Measurements from ENCODE around the gene KIF1B. TPM values are rescaled to one million over a fixed set of nuclear protein-coding genes. Genes with fewer than 3 reads are reported as not detected.
A peak's percentile ranks its signal among the peaks of the same experiment; 100 is the strongest.

Gene KIF1B
- total RNA-seq, 1 experiment from 2014 or later: 33.0 TPM

- CTCF ChIA-PET: no interaction called here
- H3K27ac ChIP-seq (ENCODE audit: low read length): no peak overlapping the region
- H3K4me3 ChIP-seq (ENCODE audit: low read depth in 2 of 2, low read length in 2 of 2): no peak overlapping the region
- no peak for DNase-seq (ENCODE audit: low read depth, low spot score)
- intact Hi-C loops (cut with micrococcal nuclease; ENCODE audit: unreplicated experiment): no loop called here
- H3K4me1 ChIP-seq (ENCODE audit: control insufficient read depth, insufficient read depth, low read length): no peaks in the 10 kb centered on the region
- TF ChIP-seq REST (IDR thresholded peaks at IDR 0.05; ENCODE audit: insufficient read depth in 1 of 2, low read depth in 2 of 2, low read length in 1 of 2) (no peak), SIN3A (IDR thresholded peaks at IDR 0.05; ENCODE audit: borderline replicate concordance, insufficient read depth, low read depth, low read length) (no peak), TCF7L2 (IDR thresholded peaks at IDR 0.05; ENCODE audit: low read depth, low read length) (no peak), POLR2AphosphoS5 (IDR thresholded peaks at IDR 0.05; ENCODE audit: low read depth, low read length) (no peak), CTCF (IDR thresholded peaks at IDR 0.05) (no peak)
- 0 out of 2 replicates have a peak, but pooled peaks have one; percentile 22 for ATAC-seq
- in situ Hi-C loops (cut with HindIII; ENCODE audit: low pct_unique_long_range_greater_than_20kb, low sequenced_read_pairs): no loop called here
- no TSS peak for BruUV-seq (replicated peaks)
- no peaks in the 10 kb centered on the region for H3K9me3 ChIP-seq (ENCODE audit: control insufficient read depth, insufficient read depth, low read depth, low read length)
- POLR2A ChIA-PET: no interaction called here
- no peaks in the 10 kb centered on the region for H3K36me3 ChIP-seq (ENCODE audit: control insufficient read depth, insufficient read depth, low read length)
- no peaks in the 10 kb centered on the region for H3K27me3 ChIP-seq (ENCODE audit: control insufficient read depth, insufficient read depth, low read length)
These were observed 17.1 kb upstream of the KIF1B start for GRCh38 chr1:10193288-10193687.

GRCh38 chr1:10195570-10195969 is 14.8 kb upstream of the KIF1B start:
- no peaks in the 10 kb centered on the region for H3K9me3 ChIP-seq (ENCODE audit: control insufficient read depth, insufficient read depth, low read depth, low read length)
- H3K36me3 ChIP-seq (ENCODE audit: control insufficient read depth, insufficient read depth, low read length): no peaks in the 10 kb centered on the region
- TF ChIP-seq REST (IDR thresholded peaks at IDR 0.05; ENCODE audit: insufficient read depth in 1 of 2, low read depth in 2 of 2, low read length in 1 of 2): no peak
- no peak for TF ChIP-seq TCF7L2 (IDR thresholded peaks at IDR 0.05; ENCODE audit: low read depth, low read length)
- TF ChIP-seq POLR2AphosphoS5 (IDR thresholded peaks at IDR 0.05; ENCODE audit: low read depth, low read length): no peak
- TF ChIP-seq SIN3A (IDR thresholded peaks at IDR 0.05; ENCODE audit: borderline replicate concordance, insufficient read depth, low read depth, low read length): no peak
- TF ChIP-seq CTCF (IDR thresholded peaks at IDR 0.05): no peak
- ChIA-PET CTCF (interaction anchor here (0.6 kb wide), 1 partner anchor 14 kb away, joined by 3 read pairs; no protein-coding TSS in a partner anchor), POLR2A (no interaction called here)
- no peak overlapping the region for H3K4me3 ChIP-seq (ENCODE audit: low read depth in 2 of 2, low read length in 2 of 2)
- no peak for ATAC-seq
- intact Hi-C loops (cut with micrococcal nuclease; ENCODE audit: unreplicated experiment) (no loop called here), in situ Hi-C loops (cut with HindIII; ENCODE audit: low pct_unique_long_range_greater_than_20kb, low sequenced_read_pairs) (no loop called here)
- DNase-seq (ENCODE audit: low read depth, low spot score): no peak
- H3K4me1 ChIP-seq (ENCODE audit: control insufficient read depth, insufficient read depth, low read length): no peaks in the 10 kb centered on the region
- H3K27me3 ChIP-seq (ENCODE audit: control insufficient read depth, insufficient read depth, low read length): no peaks in the 10 kb centered on the region
- no TSS peak for BruUV-seq (replicated peaks)
- H3K27ac ChIP-seq (ENCODE audit: low read length): no peak overlapping the region

Measured in Panc1 (cell line).